AG04450 (cell line): ENCODE results near the gene ACAN. TPM values are rescaled to one million over a fixed set of nuclear protein-coding genes. Genes with fewer than 3 reads are reported as not detected.

Experiments used
- CTCF ChIA-PET: fragments of 300-600, 350-600 bp; formaldehyde crosslinking; extraction: SDS; loops from one replicate; lab custom pipeline; 2022; ENCODE audit warnings: antibody characterized with exemption, inconsistent platforms; lab: Charles Lee
- POLR2A ChIA-PET: fragments of 350-600 bp; formaldehyde crosslinking; extraction: SDS; loops from one replicate; lab custom pipeline; 2021; ENCODE audit warnings: antibody characterized with exemption, inconsistent platforms; lab: Yijun Ruan, JAX
- DNase-seq: peaks from one replicate; pipeline ENCODE4 v3.0.0-alpha.2; 2011; ENCODE audit warnings: low read depth, low spot score
- H3K27ac ChIP-seq: one replicate; pipeline ENCODE4 v1.5.1; 2012; ENCODE audit warnings: low read depth, low read length, control low read depth
- H3K27me3 ChIP-seq: one replicate; pipeline ENCODE4 v1.6.0; 2012; ENCODE audit warnings: low read length; ENCODE audit not compliant: control insufficient read depth, insufficient read depth
- H3K4me3 ChIP-seq: 2 replicates; pipeline ENCODE4 v1.5.1; 2011; ENCODE audit warnings: mild to moderate bottlenecking, low read depth, low read length, control low read depth
- H3K9me3 ChIP-seq: 2 replicates; pipeline ENCODE4 v1.5.1; 2012; ENCODE audit warnings: low read length; ENCODE audit not compliant: control insufficient read depth, insufficient read depth
- CTCF ChIP-seq: IDR thresholded peaks from 2 replicates; pipeline ENCODE4 v1.5.1; 2011; ENCODE audit warnings: low read depth, low read length, control low read depth, inconsistent platforms
- polyA plus RNA-seq: library from polyadenylated mRNA; depleted of rRNA; stranded (reverse); fragments of >200 nt; gene quantifications from 2 replicates; pipeline ENCODE4 v1.2.3, GENCODE V29; 2011

Gene ACAN
- polyA plus RNA-seq, 1 experiment: 0.20 TPM

- DNase-seq: no peak
- TF ChIP-seq CTCF: no peak
- H3K9me3 ChIP-seq: no peaks in the 10 kb centered on the region
- H3K27me3 ChIP-seq: peaks cover 5% of the 10 kb centered on the region
- ChIA-PET CTCF (interaction anchor here (0.6 to 3.8 kb wide), 7 partner anchors 22 to 358 kb away, joined by 3 to 63 read pairs (median 4); no protein-coding TSS in a partner anchor), POLR2A (no interaction called here)
- no peak overlapping the region for H3K27ac ChIP-seq
- H3K4me3 ChIP-seq: no peak overlapping the region
Measured at GRCh38 chr15:88835646-88836045, 32.4 kb downstream of the ACAN start.

- peaks cover 12% of the 10 kb centered on the region for H3K27me3 ChIP-seq
- ChIA-PET POLR2A (no interaction called here), CTCF (interaction anchor here (1.6 kb wide), 1 partner anchor 182 kb away, joined by 3 read pairs; no protein-coding TSS in a partner anchor)
- H3K27ac ChIP-seq: no peak overlapping the region
- H3K4me3 ChIP-seq: no peak overlapping the region
- DNase-seq: no peak
- TF ChIP-seq CTCF: no peak
- no peaks in the 10 kb centered on the region for H3K9me3 ChIP-seq
Measured at GRCh38 chr15:88838667-88839066, 35.4 kb downstream of the ACAN start.

GRCh38 chr15:88839146-88839545, 35.9 kb downstream of the ACAN start:
- H3K9me3 ChIP-seq: no peaks in the 10 kb centered on the region
- DNase-seq: no peak
- no peak for TF ChIP-seq CTCF
- POLR2A ChIA-PET: no interaction called here
- CTCF ChIA-PET: no interaction called here
- peaks cover 13% of the 10 kb centered on the region for H3K27me3 ChIP-seq
- H3K27ac ChIP-seq: no peak overlapping the region
- no peak overlapping the region for H3K4me3 ChIP-seq

- ChIA-PET CTCF (no interaction called here), POLR2A (interaction anchor here (0.7 kb wide), 1 partner anchor 48 kb away, joined by 3 read pairs; no protein-coding TSS in a partner anchor)
- Histone ChIP-seq H3K27me3 (peaks cover 13% of the 10 kb centered on the region), H3K27ac (no peak overlapping the region), H3K9me3 (no peaks in the 10 kb centered on the region), H3K4me3 (no peak overlapping the region)
- TF ChIP-seq CTCF: no peak
- no peak for DNase-seq
Measured at GRCh38 chr15:88839961-88840360, 36.7 kb downstream of the ACAN start.

- Histone ChIP-seq H3K27ac (no peak overlapping the region), H3K4me3 (no peak overlapping the region), H3K9me3 (peaks cover 3% of the 10 kb centered on the region; the same call in 1 of the 2 replicates), H3K27me3 (peaks cover 13% of the 10 kb centered on the region)
- DNase-seq: no peak
- no peak for TF ChIP-seq CTCF
- ChIA-PET CTCF (no interaction called here), POLR2A (no interaction called here)
Measured at GRCh38 chr15:88841236-88841635, 38.0 kb downstream of the ACAN start.
